ENCODE results near the gene DNAH17. TPM values are rescaled to one million over a fixed set of nuclear protein-coding genes. Genes with fewer than 3 reads are reported as not detected.

The DNAH17 gene
- total and polyA plus RNA-seq, 2 donors (not counting 1 experiment from before 2014, with no cell fraction given), result 0.01 to 0.12 TPM

DNA sequence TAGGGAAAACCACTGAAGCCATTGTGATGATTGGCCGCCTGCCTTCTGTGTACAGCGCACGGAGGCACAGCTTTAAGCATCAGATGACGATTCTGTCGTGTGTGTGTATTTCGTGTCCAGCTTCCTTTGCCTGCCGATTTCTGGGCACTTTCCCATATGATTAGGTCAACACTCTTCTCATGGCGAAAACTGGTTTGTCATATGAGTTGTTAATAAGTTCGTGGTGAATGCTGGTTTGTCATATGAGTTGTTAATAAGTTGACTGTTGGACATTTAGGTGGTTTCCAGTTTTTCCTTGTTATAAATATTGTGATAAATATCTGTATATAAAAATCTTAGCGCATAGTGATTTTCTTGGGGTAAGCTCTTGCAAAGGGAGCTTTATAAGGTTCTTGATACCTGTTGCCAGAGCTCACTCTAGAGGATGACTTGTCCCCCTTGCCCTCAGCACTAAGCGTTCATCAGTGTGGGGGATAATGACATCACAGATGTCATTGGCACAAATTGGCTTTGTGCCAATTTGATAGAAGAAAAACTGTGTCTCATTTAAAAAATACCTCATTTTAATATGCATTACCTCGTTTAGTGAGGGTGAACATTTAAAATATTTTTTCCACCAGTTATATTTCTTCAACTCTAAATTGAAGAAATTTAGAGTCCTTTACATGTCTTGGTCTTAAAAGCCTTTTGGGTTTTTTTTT, 158.7 kb downstream of the DNAH17 start:
- ATAC-seq (ENCODE audit: low read depth) (no peak), DNase-seq (no peak)
- H3K9me3 Mint-ChIP-seq (ENCODE audit: insufficient read depth), result no peaks in the 10 kb centered on the region
- Histone ChIP-seq H3K4me3 (ENCODE audit: control extremely low read depth in 1 of 5, extremely low read depth in 1 of 5, insufficient read depth in 1 of 5, low read depth in 2 of 5, low read length in 4 of 5) (no peak overlapping the region), H3K4me2 (replicated peaks; ENCODE audit: low read depth, low read length, poor library complexity, severe bottlenecking) (no peak overlapping the region), H3K9ac (ENCODE audit: low read length) (no peak overlapping the region), H3K79me2 (ENCODE audit: control insufficient read depth, insufficient read depth, low read length) (peaks cover 15% of the 10 kb centered on the region), H2AFZ (ENCODE audit: insufficient read depth, low read depth, low read length, poor library complexity, severe bottlenecking) (no peak overlapping the region), H3K27ac (ENCODE audit: low read length in 2 of 2) (no peak overlapping the region), H3K9me3 (ENCODE audit: control extremely low read depth in 1 of 3, control insufficient read depth in 2 of 3, insufficient read depth in 1 of 3, low read length in 2 of 3) (no peaks in the 10 kb centered on the region), H3K4me1 (ENCODE audit: control insufficient read depth in 2 of 2, insufficient read depth in 2 of 2, low read length in 2 of 2) (no peaks in the 10 kb centered on the region), H3K36me3 (replicated peaks in 1 of 2; ENCODE audit: control extremely low read depth in 1 of 2, control insufficient read depth in 1 of 2, extremely low read depth in 1 of 2, insufficient read depth in 2 of 2, low read length in 1 of 2) (peaks cover 0 to 69% of the 10 kb centered on the region in 2 experiments), H4K20me1 (ENCODE audit: control insufficient read depth, insufficient read depth, low read length, poor library complexity, severe bottlenecking) (peaks cover 61% of the 10 kb centered on the region), H3K27me3 (replicated peaks in 1 of 4; ENCODE audit: control extremely low read depth in 1 of 4, control insufficient read depth in 3 of 4, insufficient read depth in 4 of 4, low read length in 3 of 4) (no peaks in the 10 kb centered on the region)
- ChIA-PET POLR2A (interaction anchor here (0.5 kb wide), 1 partner anchor 136 kb away, joined by 7 read pairs; no protein-coding TSS in a partner anchor), CTCF (interaction anchor here (0.9 to 7.3 kb wide), 5 partner anchors 22 to 168 kb away, joined by 3 to 83 read pairs (median 6); no protein-coding TSS in a partner anchor)
- H3K4me1 Mint-ChIP-seq, result peaks cover 10% of the 10 kb centered on the region
- intact Hi-C loops (cut with micrococcal nuclease), result loop anchor here (5.0 kb wide), 1 partner anchor 36 kb away; no protein-coding TSS in a partner anchor
- no peak for TF ChIP-seq EZH2 (IDR thresholded peaks at IDR 0.05; ENCODE audit: borderline replicate concordance, insufficient read depth, low read depth, low read length, poor library complexity, severe bottlenecking)
- TF ChIP-seq, protein P1, sequence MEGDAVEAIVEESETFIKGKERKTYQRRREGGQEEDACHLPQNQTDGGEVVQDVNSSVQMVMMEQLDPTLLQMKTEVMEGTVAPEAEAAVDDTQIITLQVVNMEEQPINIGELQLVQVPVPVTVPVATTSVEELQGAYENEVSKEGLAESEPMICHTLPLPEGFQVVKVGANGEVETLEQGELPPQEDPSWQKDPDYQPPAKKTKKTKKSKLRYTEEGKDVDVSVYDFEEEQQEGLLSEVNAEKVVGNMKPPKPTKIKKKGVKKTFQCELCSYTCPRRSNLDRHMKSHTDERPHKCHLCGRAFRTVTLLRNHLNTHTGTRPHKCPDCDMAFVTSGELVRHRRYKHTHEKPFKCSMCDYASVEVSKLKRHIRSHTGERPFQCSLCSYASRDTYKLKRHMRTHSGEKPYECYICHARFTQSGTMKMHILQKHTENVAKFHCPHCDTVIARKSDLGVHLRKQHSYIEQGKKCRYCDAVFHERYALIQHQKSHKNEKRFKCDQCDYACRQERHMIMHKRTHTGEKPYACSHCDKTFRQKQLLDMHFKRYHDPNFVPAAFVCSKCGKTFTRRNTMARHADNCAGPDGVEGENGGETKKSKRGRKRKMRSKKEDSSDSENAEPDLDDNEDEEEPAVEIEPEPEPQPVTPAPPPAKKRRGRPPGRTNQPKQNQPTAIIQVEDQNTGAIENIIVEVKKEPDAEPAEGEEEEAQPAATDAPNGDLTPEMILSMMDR (IDR thresholded peaks at IDR 0.05), result no peak
- H3K4me3 Mint-ChIP-seq, result no peak overlapping the region
- H3K27ac Mint-ChIP-seq, result no peak overlapping the region
- WGBS (ENCODE audit: insufficient coverage), result 81% methylated on average over 6 of the region's 12 CpGs
- no peaks in the 10 kb centered on the region for H3K27me3 Mint-ChIP-seq

DNA sequence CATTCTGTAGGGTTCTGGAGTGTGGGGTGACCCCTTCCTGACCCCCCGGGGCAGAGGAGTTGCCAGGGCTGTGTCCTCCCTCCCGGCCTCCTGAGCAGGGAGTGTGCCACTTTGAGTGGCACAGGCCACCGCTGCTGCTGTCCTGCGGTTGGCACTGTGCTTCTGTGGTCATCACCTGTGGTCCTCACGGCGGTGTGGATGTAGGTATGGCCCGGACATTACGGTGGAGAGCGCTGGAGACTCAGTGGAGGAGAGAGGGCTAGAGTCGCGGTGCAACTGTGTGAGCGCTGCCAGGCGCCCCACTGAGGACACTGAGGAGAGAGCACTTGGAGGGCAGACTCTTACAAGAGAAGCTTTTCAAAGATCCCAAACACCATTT, 159.7 kb downstream of the DNAH17 start:
- Histone ChIP-seq H3K9ac (ENCODE audit: low read length) (no peak overlapping the region), H4K20me1 (ENCODE audit: control insufficient read depth, insufficient read depth, low read length, poor library complexity, severe bottlenecking) (peaks cover 62% of the 10 kb centered on the region), H3K4me1 (ENCODE audit: control insufficient read depth in 2 of 2, insufficient read depth in 2 of 2, low read length in 2 of 2) (peaks cover 0 to 6% of the 10 kb centered on the region in 2 donors), H3K27ac (ENCODE audit: low read length in 2 of 2) (no peak overlapping the region), H2AFZ (ENCODE audit: insufficient read depth, low read depth, low read length, poor library complexity, severe bottlenecking) (no peak overlapping the region), H3K27me3 (replicated peaks in 1 of 4; ENCODE audit: control extremely low read depth in 1 of 4, control insufficient read depth in 3 of 4, insufficient read depth in 4 of 4, low read length in 3 of 4) (no peaks in the 10 kb centered on the region), H3K4me3 (ENCODE audit: control extremely low read depth in 1 of 5, extremely low read depth in 1 of 5, insufficient read depth in 1 of 5, low read depth in 2 of 5, low read length in 4 of 5) (no peak overlapping the region), H3K79me2 (ENCODE audit: control insufficient read depth, insufficient read depth, low read length) (peaks cover 19% of the 10 kb centered on the region), H3K4me2 (replicated peaks; ENCODE audit: low read depth, low read length, poor library complexity, severe bottlenecking) (no peak overlapping the region), H3K36me3 (replicated peaks in 1 of 2; ENCODE audit: control extremely low read depth in 1 of 2, control insufficient read depth in 1 of 2, extremely low read depth in 1 of 2, insufficient read depth in 2 of 2, low read length in 1 of 2) (peaks cover 0 to 73% of the 10 kb centered on the region in 2 experiments), H3K9me3 (ENCODE audit: control extremely low read depth in 1 of 3, control insufficient read depth in 2 of 3, insufficient read depth in 1 of 3, low read length in 2 of 3) (no peaks in the 10 kb centered on the region)
- no peak for TF ChIP-seq EZH2 (IDR thresholded peaks at IDR 0.05; ENCODE audit: borderline replicate concordance, insufficient read depth, low read depth, low read length, poor library complexity, severe bottlenecking)
- TF ChIP-seq, protein P1 (IDR thresholded peaks at IDR 0.05), result no peak
- POLR2A ChIA-PET, result interaction anchor here (0.6 kb wide), 1 partner anchor 48 kb away, joined by 4 read pairs; no protein-coding TSS in a partner anchor
- H3K4me3 Mint-ChIP-seq, result no peak overlapping the region
- intact Hi-C loops (cut with micrococcal nuclease), result loop anchor here (5.0 kb wide), 1 partner anchor 35 kb away; no protein-coding TSS in a partner anchor
- H3K27me3 Mint-ChIP-seq, result no peaks in the 10 kb centered on the region
- no peak for ATAC-seq (ENCODE audit: low read depth)
- no peak for DNase-seq
- H3K27ac Mint-ChIP-seq, result peak overlapping the region; percentile 56
- 97% methylated on average over 11 of the region's 13 CpGs for WGBS (ENCODE audit: insufficient coverage)
- H3K4me1 Mint-ChIP-seq, result peaks cover 18% of the 10 kb centered on the region
- CTCF ChIA-PET, result interaction anchor here (2.1 to 7.3 kb wide), 2 partner anchors 167 to 332 kb away, joined by 8 to 83 read pairs; no protein-coding TSS in a partner anchor
- no peaks in the 10 kb centered on the region for H3K9me3 Mint-ChIP-seq (ENCODE audit: insufficient read depth)
